Measurements from ENCODE around the gene KIF17.
A peak's percentile ranks its signal among the peaks of the same experiment; 100 is the strongest.

KIF17 gene

GRCh38 chr1:20725189-20726117 is 7.6 kb upstream of the KIF17 start:
- H3K4ac ChIP-seq (ENCODE audit: low read length) = no peak overlapping the region
- no peak overlapping the region for H4K91ac ChIP-seq (ENCODE audit: low read depth, low read length, poor library complexity)
- no CpG with 5 or more reads among the region's 29 CpGs for WGBS, 2 donors (ENCODE audit: extremely low coverage in 2 of 2, insufficient read length in 2 of 2, insufficient replicate concordance in 1 of 2)
- H3K18ac ChIP-seq (ENCODE audit: low read length) = peak overlapping the region; percentile 19
- peaks cover 0 to 9% (median 0%) of the 10 kb centered on the region in 3 experiments for H3K27me3 ChIP-seq (ENCODE audit: control insufficient read depth in 3 of 3, insufficient read depth in 3 of 3, low read depth in 1 of 3, low read length in 3 of 3)
- H2BK15ac ChIP-seq (ENCODE audit: low read length) = no peak overlapping the region
- no peak overlapping the region for H2BK12ac ChIP-seq (ENCODE audit: low read length)
- peaks cover 6% of the 10 kb centered on the region for H3K79me1 ChIP-seq (ENCODE audit: low read depth, low read length)
- peak overlapping the region; percentile 46 for H2AK5ac ChIP-seq (ENCODE audit: low read depth, low read length)
- H3K36me3 ChIP-seq (replicated peaks in 1 of 2; ENCODE audit: control insufficient read depth in 2 of 2, insufficient read depth in 2 of 2, low read length in 2 of 2) = peaks cover 0 to 2% of the 10 kb centered on the region in 2 donors
- H4K8ac ChIP-seq (ENCODE audit: low read depth, low read length) = no peak overlapping the region
- no peak for DNase-seq (ENCODE audit: low spot score)
- H3K9me3 ChIP-seq (replicated peaks in 1 of 2; ENCODE audit: control insufficient read depth in 2 of 2, insufficient read depth in 1 of 2, low read depth in 1 of 2, low read length in 2 of 2) = no peaks in the 10 kb centered on the region
- H3K4me1 ChIP-seq (ENCODE audit: control insufficient read depth in 2 of 2, insufficient read depth in 1 of 2, low read depth in 1 of 2, low read length in 2 of 2) = peaks cover 8 to 9% of the 10 kb centered on the region in 2 donors
- H2BK120ac ChIP-seq (ENCODE audit: low read depth, low read length) = no peak overlapping the region
- H3K27ac ChIP-seq (replicated peaks; ENCODE audit: low read length) = no peak overlapping the region
- H2AFZ ChIP-seq (ENCODE audit: low read length) = no peak overlapping the region
- H3K9ac ChIP-seq (ENCODE audit: low read depth, low read length, poor library complexity) = no peak overlapping the region
- no peak overlapping the region for H3K4me3 ChIP-seq (ENCODE audit: low read length in 2 of 2)
- no peak overlapping the region for H3K14ac ChIP-seq (ENCODE audit: low read length)
- no peak overlapping the region for H3K23ac ChIP-seq (ENCODE audit: low read depth, low read length, poor library complexity)
- no peak overlapping the region for H3K4me2 ChIP-seq (ENCODE audit: insufficient read depth, low read length, poor library complexity, severe bottlenecking)
- peak overlapping the region; percentile 75 for H2BK5ac ChIP-seq (ENCODE audit: low read length)

GRCh38 chr1:20724364-20725188 is 6.8 kb upstream of the KIF17 start:
- H3K4ac ChIP-seq (ENCODE audit: low read length) = no peak overlapping the region
- H3K27me3 ChIP-seq (ENCODE audit: control insufficient read depth in 3 of 3, insufficient read depth in 3 of 3, low read depth in 1 of 3, low read length in 3 of 3) = peaks cover 0 to 3% (median 0%) of the 10 kb centered on the region in 3 experiments
- no peak overlapping the region for H2AFZ ChIP-seq (ENCODE audit: low read length)
- no peak overlapping the region for H4K91ac ChIP-seq (ENCODE audit: low read depth, low read length, poor library complexity)
- WGBS, 2 donors (ENCODE audit: extremely low coverage in 2 of 2, insufficient read length in 2 of 2, insufficient replicate concordance in 1 of 2) = no CpG with 5 or more reads among the region's 17 CpGs
- H3K14ac ChIP-seq (ENCODE audit: low read length) = no peak overlapping the region
- peak overlapping the region; percentile 18 for H2BK120ac ChIP-seq (ENCODE audit: low read depth, low read length)
- H3K36me3 ChIP-seq (replicated peaks in 1 of 2; ENCODE audit: control insufficient read depth in 2 of 2, insufficient read depth in 2 of 2, low read length in 2 of 2) = peaks cover 0 to 2% of the 10 kb centered on the region in 2 donors
- no peak overlapping the region for H3K4me3 ChIP-seq (ENCODE audit: low read length in 2 of 2)
- no peak for DNase-seq (ENCODE audit: low spot score)
- no peak overlapping the region for H2BK15ac ChIP-seq (ENCODE audit: low read length)
- H3K4me1 ChIP-seq (ENCODE audit: control insufficient read depth in 2 of 2, insufficient read depth in 1 of 2, low read depth in 1 of 2, low read length in 2 of 2) = peaks cover under 1 to 2% of the 10 kb centered on the region in 2 donors
- H3K4me2 ChIP-seq (ENCODE audit: insufficient read depth, low read length, poor library complexity, severe bottlenecking) = no peak overlapping the region
- peak overlapping the region; percentile 21 for H3K9ac ChIP-seq (ENCODE audit: low read depth, low read length, poor library complexity)
- H2AK5ac ChIP-seq (ENCODE audit: low read depth, low read length) = peak overlapping the region; percentile 63
- H3K79me1 ChIP-seq (ENCODE audit: low read depth, low read length) = peaks cover 6% of the 10 kb centered on the region
- no peak overlapping the region for H3K27ac ChIP-seq (replicated peaks; ENCODE audit: low read length)
- no peak overlapping the region for H2BK5ac ChIP-seq (ENCODE audit: low read length)
- H4K8ac ChIP-seq (ENCODE audit: low read depth, low read length) = no peak overlapping the region
- H3K18ac ChIP-seq (ENCODE audit: low read length) = no peak overlapping the region
- no peaks in the 10 kb centered on the region for H3K9me3 ChIP-seq (replicated peaks in 1 of 2; ENCODE audit: control insufficient read depth in 2 of 2, insufficient read depth in 1 of 2, low read depth in 1 of 2, low read length in 2 of 2)
- H3K23ac ChIP-seq (ENCODE audit: low read depth, low read length, poor library complexity) = peak overlapping the region; percentile 89
- H2BK12ac ChIP-seq (ENCODE audit: low read length) = no peak overlapping the region

GRCh38 chr1:20723537-20724363 is 5.9 kb upstream of the KIF17 start:
- DNase-seq (ENCODE audit: low spot score) = no peak
- H2BK120ac ChIP-seq (ENCODE audit: low read depth, low read length) = peak overlapping the region; percentile 18
- H3K4me2 ChIP-seq (ENCODE audit: insufficient read depth, low read length, poor library complexity, severe bottlenecking) = no peak overlapping the region
- H3K18ac ChIP-seq (ENCODE audit: low read length) = peak overlapping the region; percentile 64
- no CpG with 5 or more reads among the region's 35 CpGs for WGBS, 2 donors (ENCODE audit: extremely low coverage in 2 of 2, insufficient read length in 2 of 2, insufficient replicate concordance in 1 of 2)
- H2AFZ ChIP-seq (ENCODE audit: low read length) = no peak overlapping the region
- H3K27me3 ChIP-seq (ENCODE audit: control insufficient read depth in 3 of 3, insufficient read depth in 3 of 3, low read depth in 1 of 3, low read length in 3 of 3) = peaks cover 0 to 2% (median 0%) of the 10 kb centered on the region in 3 experiments
- peaks cover 6% of the 10 kb centered on the region for H3K79me1 ChIP-seq (ENCODE audit: low read depth, low read length)
- H3K4me3 ChIP-seq (ENCODE audit: low read length in 2 of 2) = no peak overlapping the region
- H3K9me3 ChIP-seq (replicated peaks in 1 of 2; ENCODE audit: control insufficient read depth in 2 of 2, insufficient read depth in 1 of 2, low read depth in 1 of 2, low read length in 2 of 2) = no peaks in the 10 kb centered on the region
- H3K36me3 ChIP-seq (replicated peaks in 1 of 2; ENCODE audit: control insufficient read depth in 2 of 2, insufficient read depth in 2 of 2, low read length in 2 of 2) = peaks cover 0 to 2% of the 10 kb centered on the region in 2 donors
- peak overlapping the region; percentile 22 for H2BK12ac ChIP-seq (ENCODE audit: low read length)
- no peak overlapping the region for H4K91ac ChIP-seq (ENCODE audit: low read depth, low read length, poor library complexity)
- H2BK15ac ChIP-seq (ENCODE audit: low read length) = no peak overlapping the region
- peak overlapping the region; percentile 53 for H2BK5ac ChIP-seq (ENCODE audit: low read length)
- H2AK5ac ChIP-seq (ENCODE audit: low read depth, low read length) = peak overlapping the region; percentile 63
- H3K23ac ChIP-seq (ENCODE audit: low read depth, low read length, poor library complexity) = peak overlapping the region; percentile 89
- peak overlapping the region; percentile 53 for H3K4ac ChIP-seq (ENCODE audit: low read length)
- H3K4me1 ChIP-seq (ENCODE audit: control insufficient read depth in 2 of 2, insufficient read depth in 1 of 2, low read depth in 1 of 2, low read length in 2 of 2) = peaks cover 0 to 2% of the 10 kb centered on the region in 2 donors
- H3K9ac ChIP-seq (ENCODE audit: low read depth, low read length, poor library complexity) = peak overlapping the region; percentile 44
- H4K8ac ChIP-seq (ENCODE audit: low read depth, low read length) = peak overlapping the region; percentile 65
- no peak overlapping the region for H3K27ac ChIP-seq (replicated peaks; ENCODE audit: low read length)
- H3K14ac ChIP-seq (ENCODE audit: low read length) = no peak overlapping the region
